MM.1S (cell line): ENCODE measurements around the gene CDC14A.

Experiments used
- DNase-seq: peaks from one replicate; pipeline ENCODE4 v3.0.0-alpha.2; 2015
- H2AFZ ChIP-seq: fragments of 300-600 bp; sonication (generic); 2 replicates; pipeline ENCODE4 v1.6.0; 2016; ENCODE audit warnings: antibody characterized with exemption, low read length
- H3F3A ChIP-seq: fragments of 300-600 bp; sonication (generic); 2 replicates; pipeline ENCODE4 v1.6.1; 2016; ENCODE audit warnings: mild to moderate bottlenecking, antibody characterized with exemption, low read length, moderate library complexity, mixed read lengths; ENCODE audit not compliant: insufficient read depth
- H3K27ac ChIP-seq: fragments of 300-600 bp; sonication (generic); 2 replicates; pipeline ENCODE4 v1.5.1; 2016; ENCODE audit warnings: mild to moderate bottlenecking, low read length
- H3K27me3 ChIP-seq: fragments of 300-600 bp; sonication (generic); replicated peaks from 2 replicates; pipeline ENCODE4 v1.6.0; 2016; ENCODE audit warnings: low read length; ENCODE audit not compliant: insufficient read depth
- H3K36me3 ChIP-seq: fragments of 300-600 bp; sonication (generic); replicated peaks from 2 replicates; pipeline ENCODE4 v1.6.1; 2016; ENCODE audit warnings: mild to moderate bottlenecking, low read length, mixed read lengths; ENCODE audit not compliant: insufficient read depth
- H3K4me1 ChIP-seq: fragments of 300-600 bp; sonication (generic); 2 replicates; pipeline ENCODE4 v1.6.1; 2016; ENCODE audit warnings: low read length, mixed read lengths
- H3K4me2 ChIP-seq: fragments of 300-600 bp; sonication (generic); 2 replicates; pipeline ENCODE4 v1.6.0; 2016; ENCODE audit warnings: low read depth, low read length
- H3K4me3 ChIP-seq: fragments of 300-600 bp; sonication (generic); 2 replicates; pipeline ENCODE4 v1.5.1; 2016; ENCODE audit warnings: low read length, mixed read lengths
- H3K79me2 ChIP-seq: fragments of 300-600 bp; sonication (generic); 2 replicates; pipeline ENCODE4 v1.6.1; 2016; ENCODE audit warnings: mixed run types, low read length, mixed read lengths
- H3K9ac ChIP-seq: fragments of 300-600 bp; sonication (generic); 2 replicates; pipeline ENCODE4 v1.6.1; 2016; ENCODE audit warnings: low read length, mixed read lengths
- H3K9me2 ChIP-seq: fragments of 300-600 bp; sonication (generic); replicated peaks from 2 replicates; pipeline ENCODE4 v1.6.1; 2016; ENCODE audit warnings: mild to moderate bottlenecking, low read length, mixed read lengths; ENCODE audit not compliant: insufficient read depth
- H3K9me3 ChIP-seq: fragments of 300-600 bp; sonication (generic); replicated peaks from 2 replicates; pipeline ENCODE4 v1.6.1; 2016; ENCODE audit warnings: mild to moderate bottlenecking, low read length, mixed read lengths; ENCODE audit not compliant: insufficient read depth
- H4K20me1 ChIP-seq: fragments of 300-600 bp; sonication (generic); 2 replicates; pipeline ENCODE4 v1.6.1; 2016; ENCODE audit warnings: mild to moderate bottlenecking, low read length, moderate library complexity, mixed read lengths; ENCODE audit not compliant: insufficient read depth
- EZH2 ChIP-seq: fragments of 300-600 bp; sonication (generic); optimal IDR thresholded peaks from 2 replicates; pipeline ENCODE3; 2017; ENCODE audit warnings: low read depth, mild to moderate bottlenecking, antibody characterized with exemption, low read length, mixed read lengths
- EZH2phosphoT487 ChIP-seq: fragments of 300-600 bp; sonication (generic); IDR thresholded peaks from 2 replicates; pipeline ENCODE4 v1.6.1; 2018; ENCODE audit warnings: antibody characterized with exemption, low read length
- TF ChIP-seq, protein P1 (sequence below): fragments of 300-600 bp; sonication (generic); IDR thresholded peaks from 2 replicates; pipeline ENCODE4 v1.5.1; 2016; ENCODE audit warnings: antibody characterized with exemption, low read length, mixed read lengths

Gene CDC14A

DNA sequence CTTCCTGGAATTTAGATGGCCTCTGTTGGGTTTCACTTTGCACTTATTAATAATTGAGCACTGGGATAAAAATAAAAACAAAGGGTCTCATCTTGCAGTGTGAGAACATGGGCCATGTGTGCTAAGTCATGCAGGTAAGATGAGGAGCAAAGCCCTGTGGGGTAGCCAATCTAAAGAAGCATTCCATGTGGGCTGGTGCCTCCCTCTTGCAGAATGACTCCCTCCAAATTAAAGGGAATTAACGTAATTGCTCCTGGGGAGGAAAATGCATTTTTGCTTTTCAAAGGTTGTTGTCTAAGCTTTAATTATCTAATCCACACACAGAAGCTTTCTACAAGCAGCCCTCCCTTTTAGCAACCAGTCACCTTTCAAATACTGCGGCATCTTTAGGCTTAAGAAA is 69.8 kb downstream of the CDC14A start:
- H3K27me3 ChIP-seq, result no peaks in the 10 kb centered on the region
- H4K20me1 ChIP-seq, result no peaks in the 10 kb centered on the region

DNA sequence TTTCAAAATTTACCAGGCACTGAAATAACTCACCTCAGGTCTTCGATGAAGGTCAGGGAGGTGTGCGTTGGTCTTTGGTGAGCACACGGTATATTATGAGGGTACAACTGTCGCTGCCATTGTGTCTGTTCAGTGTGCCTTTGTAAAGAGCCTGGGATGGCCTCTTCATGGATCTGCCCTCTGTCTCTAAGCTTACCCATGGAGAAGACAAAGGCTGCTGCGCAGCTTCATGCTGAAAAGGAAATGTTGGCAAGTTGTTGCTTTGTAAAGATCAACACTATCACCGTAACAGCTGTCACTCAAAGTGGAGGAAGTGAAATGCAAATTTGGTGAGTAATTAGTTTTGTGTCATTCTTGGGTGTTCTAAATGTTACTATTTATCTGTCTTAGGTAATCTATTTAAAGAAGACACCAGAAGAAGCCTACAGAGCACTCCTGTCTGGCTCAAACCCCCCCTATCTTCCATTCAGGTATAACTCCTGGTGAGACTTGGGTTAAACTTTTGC is 71.6 kb downstream of the CDC14A start:
- Histone ChIP-seq H2AFZ (no peak overlapping the region), H3K4me2 (peak overlapping the region; percentile 19; the same call in 1 of the 2 replicates), H3F3A (no peaks in the 10 kb centered on the region), H3K4me3 (no peak overlapping the region), H4K20me1 (no peaks in the 10 kb centered on the region), H3K36me3 (no peaks in the 10 kb centered on the region), H3K79me2 (no peaks in the 10 kb centered on the region), H3K9me2 (no peaks in the 10 kb centered on the region), H3K9ac (no peak overlapping the region), H3K9me3 (no peaks in the 10 kb centered on the region), H3K27ac (no peak overlapping the region), H3K27me3 (no peaks in the 10 kb centered on the region), H3K4me1 (0 out of 2 replicates have a peak, but pooled peaks cover 7% of the 10 kb centered on the region)
- DNase-seq, result no peak
- TF ChIP-seq, protein P1, sequence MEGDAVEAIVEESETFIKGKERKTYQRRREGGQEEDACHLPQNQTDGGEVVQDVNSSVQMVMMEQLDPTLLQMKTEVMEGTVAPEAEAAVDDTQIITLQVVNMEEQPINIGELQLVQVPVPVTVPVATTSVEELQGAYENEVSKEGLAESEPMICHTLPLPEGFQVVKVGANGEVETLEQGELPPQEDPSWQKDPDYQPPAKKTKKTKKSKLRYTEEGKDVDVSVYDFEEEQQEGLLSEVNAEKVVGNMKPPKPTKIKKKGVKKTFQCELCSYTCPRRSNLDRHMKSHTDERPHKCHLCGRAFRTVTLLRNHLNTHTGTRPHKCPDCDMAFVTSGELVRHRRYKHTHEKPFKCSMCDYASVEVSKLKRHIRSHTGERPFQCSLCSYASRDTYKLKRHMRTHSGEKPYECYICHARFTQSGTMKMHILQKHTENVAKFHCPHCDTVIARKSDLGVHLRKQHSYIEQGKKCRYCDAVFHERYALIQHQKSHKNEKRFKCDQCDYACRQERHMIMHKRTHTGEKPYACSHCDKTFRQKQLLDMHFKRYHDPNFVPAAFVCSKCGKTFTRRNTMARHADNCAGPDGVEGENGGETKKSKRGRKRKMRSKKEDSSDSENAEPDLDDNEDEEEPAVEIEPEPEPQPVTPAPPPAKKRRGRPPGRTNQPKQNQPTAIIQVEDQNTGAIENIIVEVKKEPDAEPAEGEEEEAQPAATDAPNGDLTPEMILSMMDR, result peak; percentile 5; the same call in 1 of the 2 replicates
- no peak for TF ChIP-seq EZH2
- TF ChIP-seq EZH2phosphoT487, result no peak

More for the DNA sequence above, 69.8 kb downstream of the CDC14A start:
- Histone ChIP-seq H3K9me2 (no peaks in the 10 kb centered on the region), H3K79me2 (no peaks in the 10 kb centered on the region), H3K36me3 (no peaks in the 10 kb centered on the region), H3K9ac (no peak overlapping the region), H3K4me2 (no peak overlapping the region), H3K4me1 (0 out of 2 replicates have a peak, but pooled peaks cover 7% of the 10 kb centered on the region), H3K4me3 (no peak overlapping the region), H3K9me3 (no peaks in the 10 kb centered on the region), H3K27ac (no peak overlapping the region), H3F3A (no peaks in the 10 kb centered on the region), H2AFZ (no peak overlapping the region)
- TF ChIP-seq EZH2 (no peak), EZH2phosphoT487 (no peak)
- TF ChIP-seq, protein P1, result no peak
- DNase-seq, result no peak

DNA sequence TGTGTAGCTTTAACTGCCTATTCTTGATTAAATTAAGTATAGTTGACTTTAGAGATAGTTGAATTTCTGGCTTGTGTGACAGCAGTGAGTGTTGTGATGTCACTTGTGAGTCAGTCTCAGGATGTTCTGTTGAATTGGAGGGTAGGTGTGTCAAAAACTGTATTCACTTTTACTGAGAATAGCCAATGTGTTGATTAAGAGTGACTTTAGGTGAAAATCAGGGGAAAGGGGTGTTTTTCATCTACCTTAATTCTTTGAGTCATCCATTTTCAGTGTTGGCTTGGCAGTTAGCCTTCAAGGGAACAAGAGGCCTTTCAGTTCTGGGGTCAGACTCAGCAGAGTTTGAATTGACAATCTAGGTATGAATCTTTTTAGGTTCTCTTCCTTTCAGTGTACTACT is 75.9 kb downstream of the CDC14A start:
- no peaks in the 10 kb centered on the region for H4K20me1 ChIP-seq
- no peak overlapping the region for H3K9ac ChIP-seq
- TF ChIP-seq, protein P1, result no peak
- TF ChIP-seq EZH2 (no peak), EZH2phosphoT487 (no peak)
- H3K9me3 ChIP-seq, result no peaks in the 10 kb centered on the region
- no peak for DNase-seq
- H2AFZ ChIP-seq, result no peak overlapping the region
- H3K4me1 ChIP-seq, result 0 out of 2 replicates have a peak, but pooled peaks cover 7% of the 10 kb centered on the region
- no peaks in the 10 kb centered on the region for H3K9me2 ChIP-seq
- H3K27ac ChIP-seq, result no peak overlapping the region
- no peaks in the 10 kb centered on the region for H3K79me2 ChIP-seq
- no peak overlapping the region for H3K4me2 ChIP-seq
- H3K4me3 ChIP-seq, result no peak overlapping the region
- H3K27me3 ChIP-seq, result no peaks in the 10 kb centered on the region
- H3F3A ChIP-seq, result no peaks in the 10 kb centered on the region
- H3K36me3 ChIP-seq, result no peaks in the 10 kb centered on the region
